ENCODE measurements around the gene MORN4. TPM values are rescaled to one million over a fixed set of nuclear protein-coding genes. Genes with fewer than 3 reads are reported as not detected.
"Not testable (repeated sequence)": the region's sequence is repeated elsewhere in the genome, so short reads cannot be mapped to it uniquely, and the experiment has no call there.

MORN4 gene
- total RNA-seq, 4 donors from 2014 or later, result 0.34 to 3.6 (median 1.2) TPM

- intact Hi-C loops (cut with DNase I), result no loop called here
- H3K4me1 ChIP-seq, result peaks cover 18 to 70% (median 37%) of the 10 kb centered on the region in 3 donors
- no peaks in the 10 kb centered on the region for H3K9me3 ChIP-seq
- peak overlapping the region; percentile 58 to 78 (median 72) for H3K27ac ChIP-seq
- TF ChIP-seq CTCF (IDR thresholded peaks at IDR 0.05) (no peak), POLR2A (IDR thresholded peaks at IDR 0.05) (peak in 2 of 4 donors; percentile 19 to 42)
- 61 to 67% methylated on average over 5 of the region's 5 CpGs for WGBS, 2 donors
- peaks cover 0 to 59% (median 5%) of the 10 kb centered on the region in 3 donors for H3K36me3 ChIP-seq
- no peaks in the 10 kb centered on the region for H3K27me3 ChIP-seq
- no peak for DNase-seq
- no peak overlapping the region for H3K4me3 ChIP-seq
Observed at GRCh38 chr10:97648562-97649404, 15.5 kb upstream of the MORN4 start.

GRCh38 chr10:97647556-97647955 lies 14.3 kb upstream of the MORN4 start:
- TF ChIP-seq POLR2A (IDR thresholded peaks at IDR 0.05) (no peak), CTCF (IDR thresholded peaks at IDR 0.05) (no peak)
- Histone ChIP-seq H3K4me3 (no peak overlapping the region), H3K36me3 (peaks cover 0 to 55% (median 5%) of the 10 kb centered on the region in 3 donors), H3K27me3 (no peaks in the 10 kb centered on the region), H3K4me1 (peaks cover 18 to 76% (median 44%) of the 10 kb centered on the region in 3 donors), H3K9me3 (no peaks in the 10 kb centered on the region), H3K27ac (peak overlapping the region in 3 of 4 donors; percentile 58 to 74 (median 69))
- no peak for DNase-seq
- intact Hi-C loops (cut with DNase I), result no loop called here
- WGBS, 2 donors, result 59 to 86% methylated on average over 1 of the region's 1 CpG

- H3K9me3 ChIP-seq, result no peaks in the 10 kb centered on the region
- no peaks in the 10 kb centered on the region for H3K27me3 ChIP-seq
- TF ChIP-seq CTCF (IDR thresholded peaks at IDR 0.05) (no peak), POLR2A (IDR thresholded peaks at IDR 0.05) (no peak)
- intact Hi-C loops (cut with DNase I), result no loop called here
- peaks cover 18 to 70% (median 46%) of the 10 kb centered on the region in 3 donors for H3K4me1 ChIP-seq
- peaks cover 0 to 34% (median 0%) of the 10 kb centered on the region in 3 donors for H3K36me3 ChIP-seq
- no peak overlapping the region for H3K27ac ChIP-seq
- 65 to 69% methylated on average over 2 to 4 of the region's 4 CpGs for WGBS, 2 donors
- no peak for DNase-seq
- H3K4me3 ChIP-seq, result no peak overlapping the region
Observed at GRCh38 chr10:97644936-97645335, 11.6 kb upstream of the MORN4 start.

- TF ChIP-seq CTCF (IDR thresholded peaks at IDR 0.05) (no peak), POLR2A (IDR thresholded peaks at IDR 0.05) (no peak)
- Histone ChIP-seq H3K36me3 (peaks cover 0 to 34% (median 0%) of the 10 kb centered on the region in 3 donors), H3K9me3 (no peaks in the 10 kb centered on the region), H3K4me1 (peaks cover 12 to 57% (median 31%) of the 10 kb centered on the region in 3 donors), H3K27ac (no peak overlapping the region), H3K27me3 (no peaks in the 10 kb centered on the region), H3K4me3 (no peak overlapping the region)
- 84 to 93% methylated on average over 4 of the region's 4 CpGs for WGBS, 2 donors
- intact Hi-C loops (cut with DNase I), result no loop called here
- no peak for DNase-seq
Observed at GRCh38 chr10:97643441-97643985, 10.2 kb upstream of the MORN4 start.

- DNase-seq; H3K27me3 ChIP-seq; H3K9me3 ChIP-seq; intact Hi-C loops (cut with DNase I): not testable (repeated sequence)
- WGBS, 2 donors, result 89 to 94% methylated on average over 12 of the region's 13 CpGs
- H3K4me3 ChIP-seq, result peak overlapping the region in 3 of 4 donors; percentile 78 to 94 (median 91)
- peaks cover 0 to 34% (median 0%) of the 10 kb centered on the region in 3 donors for H3K36me3 ChIP-seq
- peaks cover 10 to 48% (median 22%) of the 10 kb centered on the region in 3 donors for H3K4me1 ChIP-seq
- peak overlapping the region in 1 of 4 donors; percentile 90 for H3K27ac ChIP-seq
Observed at GRCh38 chr10:97642471-97643159, 9.3 kb upstream of the MORN4 start.

Measured in esophagus squamous epithelium (tissue), 5 donors.